Brain microvascular endothelial cell (primary cell): ENCODE results near the gene NRXN2.

Experiments used
- DNase-seq: peaks from one replicate; pipeline ENCODE4 v3.0.0-alpha.2; 2020
- H3K27ac ChIP-seq: fragments of 250-450 bp; sonication (Bioruptor Pico); 2 replicates; pipeline ENCODE4 v1.5.1; 2020; ENCODE audit warnings: mild to moderate bottlenecking, moderate library complexity
- H3K27me3 ChIP-seq: fragments of 250-450 bp; sonication (Bioruptor Pico); replicated peaks from 2 replicates; pipeline ENCODE4 v1.5.1; 2020; ENCODE audit warnings: mild to moderate bottlenecking
- H3K36me3 ChIP-seq: fragments of 250-450 bp; sonication (Bioruptor Pico); replicated peaks from 2 replicates; pipeline ENCODE4 v1.5.1; 2020; ENCODE audit warnings: mild to moderate bottlenecking
- H3K4me3 ChIP-seq: 2 replicates; pipeline ENCODE4 v1.5.1; 2011; ENCODE audit warnings: low read depth, mild to moderate bottlenecking, control low read depth, low read length, moderate library complexity
- CTCF ChIP-seq: IDR thresholded peaks from 2 replicates; pipeline ENCODE4 v1.5.1; 2011; ENCODE audit warnings: low read depth, mild to moderate bottlenecking, moderate library complexity, low read length, control low read depth, inconsistent platforms; ENCODE audit errors: missing control alignments
- in situ Hi-C: cut with HindIII; loops from 2 replicates; pipeline ENCODE4 v1.10.0; 2017; ENCODE audit warnings: low sequenced_read_pairs, low pct_ligation_motif_present

NRXN2 gene

GRCh38 chr11:64768300-64768694 lies 45.3 kb upstream of the NRXN2 start:
- Histone ChIP-seq H3K36me3 (peaks cover 93% of the 10 kb centered on the region), H3K27me3 (no peaks in the 10 kb centered on the region), H3K27ac (no peak overlapping the region), H3K4me3 (no peak overlapping the region)
- DNase-seq = no peak
- in situ Hi-C loops = no loop called here
- no peak for TF ChIP-seq CTCF

- no peak overlapping the region for H3K27ac ChIP-seq
- TF ChIP-seq CTCF = peak; percentile 88
- in situ Hi-C loops = no loop called here
- H3K27me3 ChIP-seq = no peaks in the 10 kb centered on the region
- peak; percentile 63 for DNase-seq
- peaks cover 92% of the 10 kb centered on the region for H3K36me3 ChIP-seq
- H3K4me3 ChIP-seq = no peak overlapping the region
These were observed 44.6 kb upstream of the NRXN2 start for GRCh38 chr11:64767344-64768299.

GRCh38 chr11:64766881-64767280 lies 43.9 kb upstream of the NRXN2 start:
- in situ Hi-C loops = no loop called here
- Histone ChIP-seq H3K4me3 (no peak overlapping the region), H3K27me3 (no peaks in the 10 kb centered on the region), H3K27ac (no peak overlapping the region), H3K36me3 (peaks cover 92% of the 10 kb centered on the region)
- DNase-seq = no peak
- no peak for TF ChIP-seq CTCF

GRCh38 chr11:64765851-64766665 lies 43.1 kb upstream of the NRXN2 start:
- in situ Hi-C loops = no loop called here
- H3K4me3 ChIP-seq = no peak overlapping the region
- H3K27ac ChIP-seq = no peak overlapping the region
- peaks cover 87% of the 10 kb centered on the region for H3K36me3 ChIP-seq
- DNase-seq = no peak
- H3K27me3 ChIP-seq = no peaks in the 10 kb centered on the region
- TF ChIP-seq CTCF = no peak

DNA sequence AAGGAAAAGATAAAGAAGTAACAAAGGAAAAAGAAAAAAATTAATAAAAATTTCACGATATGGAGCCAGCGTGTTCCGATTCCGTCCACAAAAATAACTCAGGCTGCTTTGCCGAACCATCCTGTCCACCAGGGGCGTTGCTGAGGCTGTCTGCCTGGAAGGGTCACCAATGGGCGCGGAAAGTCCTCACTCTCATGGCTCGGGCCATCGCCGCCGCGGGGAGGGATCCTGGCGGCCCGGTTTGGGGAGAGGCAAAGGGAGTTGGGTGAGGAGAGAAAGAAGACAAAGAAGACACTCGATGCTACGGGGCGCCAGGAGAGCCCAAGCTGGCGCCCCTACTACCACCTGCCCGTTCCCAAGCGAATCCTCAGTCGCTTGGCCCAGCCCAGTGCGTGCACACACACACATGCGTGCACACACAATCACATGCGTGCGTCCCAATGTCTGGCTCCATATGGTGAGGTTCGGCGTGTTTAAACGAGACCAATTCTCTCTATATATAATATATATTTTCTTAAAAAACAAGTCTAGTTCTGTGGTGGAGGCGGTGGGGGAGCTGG lies 42.4 kb upstream of the NRXN2 start:
- TF ChIP-seq CTCF = peak; percentile 46
- in situ Hi-C loops = no loop called here
- DNase-seq = no peak
- Histone ChIP-seq H3K27ac (no peak overlapping the region), H3K4me3 (no peak overlapping the region), H3K36me3 (peaks cover 80% of the 10 kb centered on the region), H3K27me3 (no peaks in the 10 kb centered on the region)
